Measurements from ENCODE around the gene NCL. TPM values are rescaled to one million over a fixed set of nuclear protein-coding genes. Genes with fewer than 3 reads are reported as not detected.

The NCL gene
- total RNA-seq, 1 donor from 2014 or later: 346 TPM

DNA sequence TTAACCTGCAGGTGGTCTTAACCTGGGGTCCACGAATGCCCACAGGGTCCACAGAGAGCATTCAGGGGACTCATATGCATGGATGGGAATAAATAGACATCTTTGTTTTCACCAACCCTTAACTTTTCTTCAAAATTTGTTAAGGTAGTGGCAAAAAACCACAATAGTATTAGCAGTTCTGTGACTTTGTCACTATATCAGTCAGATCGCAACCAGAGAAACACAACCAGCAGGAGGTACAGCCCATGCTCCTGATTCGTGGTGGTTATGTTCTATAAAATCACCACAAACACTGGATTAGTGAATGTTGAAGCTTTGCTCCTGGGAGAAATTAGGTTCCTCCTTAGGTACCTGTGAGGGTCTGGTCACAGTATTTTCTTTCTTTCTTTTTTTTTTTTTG is 37.2 kb downstream of the NCL start:
- H3K4me1 Mint-ChIP-seq (ENCODE audit: unreplicated experiment): no peaks in the 10 kb centered on the region
- H3K4me3 Mint-ChIP-seq (ENCODE audit: unreplicated experiment): no peak overlapping the region
- no peak overlapping the region for H3K27ac Mint-ChIP-seq (ENCODE audit: unreplicated experiment)
- no peak for DNase-seq (ENCODE audit: low spot score)
- peaks cover 4% of the 10 kb centered on the region for H3K27me3 Mint-ChIP-seq (ENCODE audit: unreplicated experiment)
- TF ChIP-seq, protein P1, sequence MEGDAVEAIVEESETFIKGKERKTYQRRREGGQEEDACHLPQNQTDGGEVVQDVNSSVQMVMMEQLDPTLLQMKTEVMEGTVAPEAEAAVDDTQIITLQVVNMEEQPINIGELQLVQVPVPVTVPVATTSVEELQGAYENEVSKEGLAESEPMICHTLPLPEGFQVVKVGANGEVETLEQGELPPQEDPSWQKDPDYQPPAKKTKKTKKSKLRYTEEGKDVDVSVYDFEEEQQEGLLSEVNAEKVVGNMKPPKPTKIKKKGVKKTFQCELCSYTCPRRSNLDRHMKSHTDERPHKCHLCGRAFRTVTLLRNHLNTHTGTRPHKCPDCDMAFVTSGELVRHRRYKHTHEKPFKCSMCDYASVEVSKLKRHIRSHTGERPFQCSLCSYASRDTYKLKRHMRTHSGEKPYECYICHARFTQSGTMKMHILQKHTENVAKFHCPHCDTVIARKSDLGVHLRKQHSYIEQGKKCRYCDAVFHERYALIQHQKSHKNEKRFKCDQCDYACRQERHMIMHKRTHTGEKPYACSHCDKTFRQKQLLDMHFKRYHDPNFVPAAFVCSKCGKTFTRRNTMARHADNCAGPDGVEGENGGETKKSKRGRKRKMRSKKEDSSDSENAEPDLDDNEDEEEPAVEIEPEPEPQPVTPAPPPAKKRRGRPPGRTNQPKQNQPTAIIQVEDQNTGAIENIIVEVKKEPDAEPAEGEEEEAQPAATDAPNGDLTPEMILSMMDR (IDR thresholded peaks at IDR 0.05; ENCODE audit: unreplicated experiment): no peak
- H3K36me3 Mint-ChIP-seq (ENCODE audit: low read depth, unreplicated experiment): no peaks in the 10 kb centered on the region
- H3K9me3 Mint-ChIP-seq (ENCODE audit: unreplicated experiment): peaks cover 5% of the 10 kb centered on the region

DNA sequence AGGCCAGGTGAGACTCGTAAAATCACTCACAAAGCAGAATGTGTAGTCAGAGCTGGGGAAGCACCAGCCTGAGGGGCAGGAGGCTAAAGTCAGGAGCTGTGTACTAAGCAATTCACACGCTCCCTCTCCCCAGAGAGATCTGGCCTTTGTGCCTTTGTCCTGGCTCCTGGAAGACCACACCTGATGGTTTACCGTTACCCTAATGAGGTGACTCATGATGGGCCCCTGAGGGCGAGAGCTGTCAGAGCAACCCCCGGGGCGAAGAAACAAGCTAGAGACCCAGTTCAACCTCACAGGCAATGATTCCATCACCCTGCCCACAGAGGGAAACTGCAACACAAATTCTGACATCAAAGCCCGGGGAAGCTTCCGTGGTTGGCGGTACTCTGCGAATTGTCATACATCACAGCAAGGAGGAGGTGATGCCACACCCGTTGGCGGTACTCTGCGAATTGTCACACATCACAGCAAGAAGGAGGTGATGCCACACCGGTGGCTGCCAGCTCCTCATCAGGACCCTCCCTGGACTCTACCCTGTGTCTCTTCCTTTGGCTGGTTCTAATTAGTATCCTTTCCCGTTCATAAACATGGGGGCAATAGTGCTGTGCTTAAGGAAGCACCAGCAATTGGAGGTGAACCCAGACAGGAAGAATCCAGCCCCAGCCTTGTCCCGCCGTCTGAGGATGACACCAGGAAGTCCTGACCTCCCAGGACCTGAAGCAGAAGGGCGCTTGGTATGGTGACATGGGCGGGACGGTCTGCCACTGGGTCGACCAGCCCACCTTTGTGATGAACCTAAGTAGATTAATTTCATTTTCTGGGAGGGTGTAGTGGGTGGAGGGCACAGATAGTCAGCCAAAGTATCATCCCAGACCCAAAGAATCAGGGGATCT is 38.2 kb downstream of the NCL start:
- TF ChIP-seq, protein P1 (IDR thresholded peaks at IDR 0.05; ENCODE audit: unreplicated experiment): no peak
- no peak for DNase-seq (ENCODE audit: low spot score)

DNA sequence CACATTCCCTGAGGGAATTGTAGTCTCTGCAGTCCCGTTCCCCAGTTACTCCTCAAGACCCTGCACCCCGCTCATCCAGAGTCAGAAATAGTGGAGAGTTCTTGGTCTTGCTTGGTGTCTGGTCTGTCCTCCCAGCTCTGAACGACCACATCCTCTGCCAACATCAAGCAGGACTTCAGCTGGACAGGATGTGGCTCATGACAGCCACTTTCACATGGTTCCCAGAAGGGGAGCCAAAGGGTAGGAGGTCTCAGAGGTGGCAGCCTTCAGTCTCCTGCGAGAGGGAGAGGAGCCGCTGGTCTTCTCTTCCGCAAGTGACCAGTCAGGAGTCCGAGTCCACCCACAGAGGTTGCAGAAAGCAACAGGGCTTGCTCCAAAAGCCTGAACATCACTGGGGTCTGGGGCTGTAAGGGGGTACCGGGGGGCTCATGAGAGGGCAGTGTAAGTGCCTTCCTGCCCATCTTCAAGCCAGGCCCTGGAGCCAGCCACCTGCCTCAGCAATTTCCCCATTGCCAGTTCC is 38.9 kb downstream of the NCL start:
- no peaks in the 10 kb centered on the region for H3K4me1 Mint-ChIP-seq (ENCODE audit: unreplicated experiment)
- no peaks in the 10 kb centered on the region for H3K36me3 Mint-ChIP-seq (ENCODE audit: low read depth, unreplicated experiment)
- TF ChIP-seq, protein P1 (IDR thresholded peaks at IDR 0.05; ENCODE audit: unreplicated experiment): no peak
- peaks cover 3% of the 10 kb centered on the region for H3K27me3 Mint-ChIP-seq (ENCODE audit: unreplicated experiment)
- H3K9me3 Mint-ChIP-seq (ENCODE audit: unreplicated experiment): no peaks in the 10 kb centered on the region
- DNase-seq (ENCODE audit: low spot score): no peak
- no peak overlapping the region for H3K4me3 Mint-ChIP-seq (ENCODE audit: unreplicated experiment)
- no peak overlapping the region for H3K27ac Mint-ChIP-seq (ENCODE audit: unreplicated experiment)

More for the DNA sequence above, 38.2 kb downstream of the NCL start:
- H3K27ac Mint-ChIP-seq (ENCODE audit: unreplicated experiment): peak overlapping the region; percentile 57
- H3K27me3 Mint-ChIP-seq (ENCODE audit: unreplicated experiment): peaks cover 4% of the 10 kb centered on the region
- no peak overlapping the region for H3K4me3 Mint-ChIP-seq (ENCODE audit: unreplicated experiment)
- H3K9me3 Mint-ChIP-seq (ENCODE audit: unreplicated experiment): peaks cover 1% of the 10 kb centered on the region
- H3K36me3 Mint-ChIP-seq (ENCODE audit: low read depth, unreplicated experiment): no peaks in the 10 kb centered on the region
- H3K4me1 Mint-ChIP-seq (ENCODE audit: unreplicated experiment): no peaks in the 10 kb centered on the region

DNA sequence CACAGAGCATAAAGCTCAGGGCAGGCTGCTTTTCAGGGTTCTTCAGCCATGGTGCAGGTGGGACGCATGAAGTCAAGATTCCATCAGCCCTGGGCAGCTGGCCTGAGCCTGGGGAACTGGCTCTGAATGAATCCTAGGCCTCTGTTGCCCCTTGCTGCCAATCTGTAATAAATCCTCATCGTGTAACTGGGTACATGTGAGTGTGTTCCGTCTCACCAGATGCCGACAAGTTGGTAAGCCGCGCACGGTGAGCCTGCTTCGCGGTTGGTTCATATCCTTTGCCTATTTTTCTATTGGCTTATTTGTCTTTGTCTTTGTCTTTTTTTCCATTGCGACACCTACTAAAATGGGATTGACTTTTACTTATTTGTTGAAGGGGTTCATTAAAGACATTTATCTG is 41.1 kb downstream of the NCL start:
- Mint-ChIP-seq H3K27me3 (ENCODE audit: unreplicated experiment) (peaks cover 3% of the 10 kb centered on the region), H3K27ac (ENCODE audit: unreplicated experiment) (no peak overlapping the region), H3K9me3 (ENCODE audit: unreplicated experiment) (no peaks in the 10 kb centered on the region), H3K4me3 (ENCODE audit: unreplicated experiment) (no peak overlapping the region), H3K4me1 (ENCODE audit: unreplicated experiment) (no peaks in the 10 kb centered on the region), H3K36me3 (ENCODE audit: low read depth, unreplicated experiment) (no peaks in the 10 kb centered on the region)
- DNase-seq (ENCODE audit: low spot score): no peak
- TF ChIP-seq, protein P1 (IDR thresholded peaks at IDR 0.05; ENCODE audit: unreplicated experiment): no peak

DNA sequence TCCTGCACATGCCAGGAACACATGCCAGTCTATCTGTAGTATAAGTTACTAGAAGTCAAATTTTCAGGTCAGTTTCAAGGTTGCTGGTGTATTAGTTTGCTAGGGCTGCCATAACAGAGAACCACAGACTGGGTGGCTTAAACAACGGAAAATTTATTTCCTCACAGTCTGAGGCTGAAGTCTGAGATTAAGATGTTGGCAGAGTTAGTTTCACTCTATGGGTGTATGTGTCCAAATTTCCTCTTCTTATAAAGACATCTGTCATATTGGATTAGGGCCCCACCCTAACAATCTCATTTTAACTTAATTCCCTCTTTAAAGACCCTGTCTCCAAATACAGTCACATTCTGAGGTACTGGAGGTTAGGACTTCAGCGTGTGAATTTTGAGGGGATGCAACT is 42.2 kb downstream of the NCL start:
- no peaks in the 10 kb centered on the region for H3K4me1 Mint-ChIP-seq (ENCODE audit: unreplicated experiment)
- TF ChIP-seq, protein P1 (IDR thresholded peaks at IDR 0.05; ENCODE audit: unreplicated experiment): no peak

More for the DNA sequence above, 42.2 kb downstream of the NCL start:
- no peak for DNase-seq (ENCODE audit: low spot score)
- Mint-ChIP-seq H3K27ac (ENCODE audit: unreplicated experiment) (no peak overlapping the region), H3K9me3 (ENCODE audit: unreplicated experiment) (no peaks in the 10 kb centered on the region), H3K36me3 (ENCODE audit: low read depth, unreplicated experiment) (no peaks in the 10 kb centered on the region), H3K4me3 (ENCODE audit: unreplicated experiment) (no peak overlapping the region), H3K27me3 (ENCODE audit: unreplicated experiment) (peaks cover 3% of the 10 kb centered on the region)
